ENCODE results near the gene IRX5. TPM values are rescaled to one million over a fixed set of nuclear protein-coding genes. Genes with fewer than 3 reads are reported as not detected.

IRX5 gene
- polyA plus RNA-seq, 3 donors = 0.15 TPM; not detected in 2

- Mint-ChIP-seq H3K36me3 (no peaks in the 10 kb centered on the region), H3K27me3 (ENCODE audit: low read depth in 3 of 3) (peaks cover 0 to 7% (median 5%) of the 10 kb centered on the region in 3 donors), H3K4me1 (no peaks in the 10 kb centered on the region), H3K4me3 (no peak overlapping the region), H3K9me3 (peaks cover 4 to 15% (median 9%) of the 10 kb centered on the region in 7 donors), H3K27ac (no peak overlapping the region)
- no peak overlapping the region for H3K4me2 ChIP-seq (replicated peaks; ENCODE audit: extremely low read depth, low read length, poor library complexity, severe bottlenecking)
- H3K4me1 ChIP-seq (ENCODE audit: control insufficient read depth in 1 of 2, insufficient read depth in 2 of 2, low read length in 2 of 2) = no peaks in the 10 kb centered on the region
- no peak overlapping the region for H3K27ac ChIP-seq (ENCODE audit: low read depth in 1 of 2, low read length in 2 of 2)
- no peaks in the 10 kb centered on the region for H3K27me3 ChIP-seq (ENCODE audit: control insufficient read depth in 2 of 2, insufficient read depth in 2 of 2, low read length in 2 of 2)
- TF ChIP-seq, protein P1, sequence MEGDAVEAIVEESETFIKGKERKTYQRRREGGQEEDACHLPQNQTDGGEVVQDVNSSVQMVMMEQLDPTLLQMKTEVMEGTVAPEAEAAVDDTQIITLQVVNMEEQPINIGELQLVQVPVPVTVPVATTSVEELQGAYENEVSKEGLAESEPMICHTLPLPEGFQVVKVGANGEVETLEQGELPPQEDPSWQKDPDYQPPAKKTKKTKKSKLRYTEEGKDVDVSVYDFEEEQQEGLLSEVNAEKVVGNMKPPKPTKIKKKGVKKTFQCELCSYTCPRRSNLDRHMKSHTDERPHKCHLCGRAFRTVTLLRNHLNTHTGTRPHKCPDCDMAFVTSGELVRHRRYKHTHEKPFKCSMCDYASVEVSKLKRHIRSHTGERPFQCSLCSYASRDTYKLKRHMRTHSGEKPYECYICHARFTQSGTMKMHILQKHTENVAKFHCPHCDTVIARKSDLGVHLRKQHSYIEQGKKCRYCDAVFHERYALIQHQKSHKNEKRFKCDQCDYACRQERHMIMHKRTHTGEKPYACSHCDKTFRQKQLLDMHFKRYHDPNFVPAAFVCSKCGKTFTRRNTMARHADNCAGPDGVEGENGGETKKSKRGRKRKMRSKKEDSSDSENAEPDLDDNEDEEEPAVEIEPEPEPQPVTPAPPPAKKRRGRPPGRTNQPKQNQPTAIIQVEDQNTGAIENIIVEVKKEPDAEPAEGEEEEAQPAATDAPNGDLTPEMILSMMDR (IDR thresholded peaks at IDR 0.05) = no peak
- H3K4me3 ChIP-seq (replicated peaks in 1 of 3; ENCODE audit: low read depth in 2 of 3, low read length in 3 of 3) = no peak overlapping the region
- no peaks in the 10 kb centered on the region for H4K20me1 ChIP-seq (ENCODE audit: insufficient read depth, low read length)
- H3K79me2 ChIP-seq (ENCODE audit: insufficient read depth, low read length) = no peaks in the 10 kb centered on the region
- WGBS (ENCODE audit: insufficient coverage) = 0% methylated on average over 1 of the region's 5 CpGs
- H3K9me3 ChIP-seq (replicated peaks in 1 of 2; ENCODE audit: control insufficient read depth in 1 of 2, insufficient read depth in 1 of 2, low read length in 2 of 2) = peaks cover 0 to 6% of the 10 kb centered on the region in 2 donors
- intact Hi-C loops (cut with micrococcal nuclease) = no loop called here
- no peaks in the 10 kb centered on the region for H3K36me3 ChIP-seq (replicated peaks in 1 of 2; ENCODE audit: control insufficient read depth in 1 of 2, insufficient read depth in 2 of 2, low read length in 2 of 2)
- H2AFZ ChIP-seq (ENCODE audit: insufficient read depth, low read depth, low read length, poor library complexity, severe bottlenecking) = no peak overlapping the region
- H3K9ac ChIP-seq (ENCODE audit: insufficient read depth, low read length, poor library complexity, severe bottlenecking) = no peak overlapping the region
- DNase-seq = no peak
These were observed 43.7 kb downstream of the IRX5 start for GRCh38 chr16:54974367-54974766.

GRCh38 chr16:54976651-54977200, 46.1 kb downstream of the IRX5 start:
- Histone ChIP-seq H3K79me2 (ENCODE audit: insufficient read depth, low read length) (no peaks in the 10 kb centered on the region), H3K27me3 (ENCODE audit: control insufficient read depth in 2 of 2, insufficient read depth in 2 of 2, low read length in 2 of 2) (no peaks in the 10 kb centered on the region), H3K9ac (ENCODE audit: insufficient read depth, low read length, poor library complexity, severe bottlenecking) (no peak overlapping the region), H3K4me1 (ENCODE audit: control insufficient read depth in 1 of 2, insufficient read depth in 2 of 2, low read length in 2 of 2) (no peaks in the 10 kb centered on the region), H3K4me3 (replicated peaks in 1 of 3; ENCODE audit: low read depth in 2 of 3, low read length in 3 of 3) (no peak overlapping the region), H3K36me3 (replicated peaks in 1 of 2; ENCODE audit: control insufficient read depth in 1 of 2, insufficient read depth in 2 of 2, low read length in 2 of 2) (no peaks in the 10 kb centered on the region), H2AFZ (ENCODE audit: insufficient read depth, low read depth, low read length, poor library complexity, severe bottlenecking) (no peak overlapping the region), H3K27ac (ENCODE audit: low read depth in 1 of 2, low read length in 2 of 2) (no peak overlapping the region), H3K4me2 (replicated peaks; ENCODE audit: extremely low read depth, low read length, poor library complexity, severe bottlenecking) (no peak overlapping the region), H4K20me1 (ENCODE audit: insufficient read depth, low read length) (no peaks in the 10 kb centered on the region), H3K9me3 (replicated peaks in 1 of 2; ENCODE audit: control insufficient read depth in 1 of 2, insufficient read depth in 1 of 2, low read length in 2 of 2) (peaks cover 0 to 6% of the 10 kb centered on the region in 2 donors)
- Mint-ChIP-seq H3K27ac (no peak overlapping the region), H3K36me3 (no peaks in the 10 kb centered on the region), H3K27me3 (ENCODE audit: low read depth in 3 of 3) (peaks cover 0 to 6% (median 5%) of the 10 kb centered on the region in 3 donors), H3K4me3 (no peak overlapping the region), H3K9me3 (peaks cover 4 to 15% (median 9%) of the 10 kb centered on the region in 7 donors), H3K4me1 (no peaks in the 10 kb centered on the region)
- intact Hi-C loops (cut with micrococcal nuclease) = no loop called here
- 79% methylated on average over 2 of the region's 13 CpGs for WGBS (ENCODE audit: insufficient coverage)
- TF ChIP-seq, protein P1 (IDR thresholded peaks at IDR 0.05) = no peak
- no peak for DNase-seq
